Thoracic aorta (tissue), 2 donors: ENCODE results near the gene HEATR3. TPM values are rescaled to one million over a fixed set of nuclear protein-coding genes. Genes with fewer than 3 reads are reported as not detected.

Experiments used
- ATAC-seq: fragments of 150-250 bp; one replicate; pipeline ENCODE4 v1.8.0; 2017; ENCODE audit warnings: low read depth; ENCODE audit not compliant: insufficient number of reproducible peaks, low FRiP score
- DNase-seq: peaks from one replicate; pipeline ENCODE4 v3.0.0-alpha.2; 2020; ENCODE audit warnings: low spot score
- H3K27ac ChIP-seq, 2 donors: fragments of 200-600 bp; sonication (generic); 1 replicate in 1 of 2; 2 replicates in 1 of 2; pipeline ENCODE4 v1.5.1; 2016; ENCODE audit warnings: mild to moderate bottlenecking in 2 of 2, moderate library complexity in 2 of 2
- H3K27me3 ChIP-seq: fragments of 200-600 bp; sonication (generic); replicated peaks from 2 replicates; pipeline ENCODE4 v1.6.0; 2016; ENCODE audit warnings: mild to moderate bottlenecking; ENCODE audit not compliant: insufficient read depth
- H3K36me3 ChIP-seq: fragments of 200-600 bp; sonication (generic); one replicate; pipeline ENCODE4 v1.5.1; 2016
- H3K4me1 ChIP-seq, 2 donors: fragments of 200-600 bp; sonication (generic); 1 replicate in 1 of 2; 2 replicates in 1 of 2; pipeline versions ENCODE4 v1.5.1 to v1.6.0; 2016; ENCODE audit warnings: low read depth in 2 of 2, mild to moderate bottlenecking in 1 of 2; ENCODE audit not compliant: control insufficient read depth in 1 of 2
- H3K4me3 ChIP-seq: fragments of 200-600 bp; sonication (generic); 2 replicates; pipeline ENCODE4 v1.5.1; 2016; ENCODE audit warnings: mild to moderate bottlenecking
- H3K9me3 ChIP-seq: fragments of 200-600 bp; sonication (generic); 2 replicates; pipeline ENCODE4 v1.5.1; 2016
- CTCF ChIP-seq: fragments of 200-600 bp; sonication (generic); IDR thresholded peaks from one replicate; pipeline ENCODE4 v1.5.1; 2019; ENCODE audit warnings: antibody characterized with exemption
- total RNA-seq, 2 donors: library from RNA; depleted of rRNA; stranded (reverse); fragments of >200 nt; gene quantifications; one replicate each; pipeline versions ENCODE4 v1.1.0 to v1.2.3, GENCODE V29; 2016

Gene HEATR3
- total RNA-seq, 2 donors from 2014 or later = 23.4 to 30.8 TPM

- Histone ChIP-seq H3K4me3 (no peak overlapping the region), H3K27me3 (no peaks in the 10 kb centered on the region), H3K36me3 (peaks cover 43% of the 10 kb centered on the region), H3K4me1 (no peaks in the 10 kb centered on the region), H3K27ac (no peak overlapping the region), H3K9me3 (no peaks in the 10 kb centered on the region)
- TF ChIP-seq CTCF = no peak
- DNase-seq (no peak), ATAC-seq (no peak)
These were observed 20.4 kb downstream of the HEATR3 start for GRCh38 chr16:50086176-50086575.

GRCh38 chr16:50088302-50088701 lies 22.5 kb downstream of the HEATR3 start:
- ATAC-seq (no peak), DNase-seq (no peak)
- Histone ChIP-seq H3K36me3 (peaks cover 39% of the 10 kb centered on the region), H3K27me3 (no peaks in the 10 kb centered on the region), H3K4me1 (no peaks in the 10 kb centered on the region), H3K27ac (no peak overlapping the region), H3K4me3 (no peak overlapping the region), H3K9me3 (no peaks in the 10 kb centered on the region)
- TF ChIP-seq CTCF = no peak

GRCh38 chr16:50092891-50093290 lies 27.1 kb downstream of the HEATR3 start:
- ATAC-seq = no peak
- no peak for TF ChIP-seq CTCF
- Histone ChIP-seq H3K4me1 (no peaks in the 10 kb centered on the region), H3K27ac (no peak overlapping the region), H3K27me3 (no peaks in the 10 kb centered on the region), H3K9me3 (no peaks in the 10 kb centered on the region), H3K36me3 (peaks cover 7% of the 10 kb centered on the region), H3K4me3 (no peak overlapping the region)
- DNase-seq = no peak

GRCh38 chr16:50093607-50094539 lies 28.1 kb downstream of the HEATR3 start:
- ATAC-seq (no peak), DNase-seq (peak; percentile 15)
- Histone ChIP-seq H3K36me3 (peaks cover 4% of the 10 kb centered on the region), H3K27ac (peak overlapping the region in 1 of 2 donors; percentile 39), H3K27me3 (no peaks in the 10 kb centered on the region), H3K4me3 (no peak overlapping the region), H3K9me3 (no peaks in the 10 kb centered on the region), H3K4me1 (no peaks in the 10 kb centered on the region)
- no peak for TF ChIP-seq CTCF

GRCh38 chr16:50096791-50097190 lies 31.0 kb downstream of the HEATR3 start:
- H3K4me1 ChIP-seq = no peaks in the 10 kb centered on the region
- no peaks in the 10 kb centered on the region for H3K9me3 ChIP-seq
- no peak for TF ChIP-seq CTCF
- H3K36me3 ChIP-seq = peaks cover 16% of the 10 kb centered on the region
- no peaks in the 10 kb centered on the region for H3K27me3 ChIP-seq
- no peak overlapping the region for H3K27ac ChIP-seq
- ATAC-seq (no peak), DNase-seq (no peak)
- H3K4me3 ChIP-seq = no peak overlapping the region
